Activated T-cell treated with anti-CD3 and anti-CD28 coated beads for 1 hour (primary cell): Measurements from ENCODE around the gene TMEM62.

Experiments
- DNase-seq: peaks from one replicate; pipeline ENCODE4 v3.0.0-alpha.2; 2020; ENCODE audit warnings: low read depth

TMEM62 gene

DNA sequence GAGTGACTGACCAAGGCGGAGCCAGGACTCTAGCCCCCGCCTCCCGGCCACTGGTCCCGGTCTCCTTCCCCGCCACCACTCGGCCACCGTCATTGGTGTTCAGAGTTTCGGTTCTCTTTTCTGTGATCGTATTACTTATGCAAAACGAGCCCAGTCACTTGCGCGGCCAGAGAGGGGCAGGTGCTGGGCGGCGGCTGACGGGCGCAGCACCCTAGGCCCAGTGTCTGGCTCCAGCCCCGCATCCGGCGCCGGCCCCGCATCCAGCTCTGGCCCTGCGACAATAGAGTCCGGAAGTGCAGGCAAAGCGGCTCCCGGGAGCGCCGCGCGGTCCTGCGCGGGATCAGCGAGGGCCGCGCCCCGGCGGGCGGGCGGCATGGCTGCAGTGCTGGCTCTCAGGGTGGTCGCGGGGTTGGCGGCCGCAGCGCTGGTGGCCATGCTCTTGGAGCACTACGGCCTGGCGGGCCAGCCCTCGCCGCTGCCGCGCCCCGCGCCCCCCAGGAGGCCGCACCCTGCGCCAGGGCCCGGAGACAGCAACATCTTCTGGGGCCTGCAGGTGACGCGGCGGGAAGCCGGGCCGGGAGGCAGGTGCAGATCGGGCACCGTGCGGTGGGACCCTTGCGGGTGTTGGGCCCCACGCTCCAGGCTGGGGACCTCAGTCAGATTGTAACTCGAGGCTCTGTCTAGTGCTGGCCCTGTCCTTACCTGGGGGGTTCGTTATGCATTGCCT, at the start of gene TMEM62:
TSS of gene TMEM62 (plus strand) at position 157 of the 727 bp plus-strand sequence. CDS start at position 374, 217 bp downstream.
- peak; percentile 43 for DNase-seq

GRCh38 chr15:43085921-43086320, 47.5 kb upstream of the TMEM62 start:
- no peak for DNase-seq

GRCh38 chr15:43086551-43086950, 46.8 kb upstream of the TMEM62 start:
- DNase-seq, result no peak

- DNase-seq, result no peak
These were observed 41.5 kb upstream of the TMEM62 start for GRCh38 chr15:43091859-43092258.

DNA sequence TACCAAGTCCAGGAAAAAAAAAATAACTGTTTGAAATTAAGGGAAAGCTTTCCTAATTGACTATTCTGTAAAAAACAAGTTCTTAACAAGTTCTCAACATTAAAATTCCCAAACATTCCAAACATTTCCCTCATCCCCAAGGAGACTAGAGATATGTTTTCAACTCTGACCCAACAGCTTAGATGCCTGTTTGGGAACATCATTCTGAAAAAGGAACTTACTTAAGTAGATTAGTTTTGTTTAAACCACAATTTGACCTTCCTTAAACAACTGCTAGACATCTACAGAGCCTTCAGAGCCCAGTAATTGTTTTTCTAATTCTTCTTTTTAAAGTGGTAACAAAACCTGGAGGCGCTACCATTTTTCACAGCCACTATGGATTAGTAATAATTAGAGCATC, 40.4 kb upstream of the TMEM62 start:
- DNase-seq, result no peak

DNA sequence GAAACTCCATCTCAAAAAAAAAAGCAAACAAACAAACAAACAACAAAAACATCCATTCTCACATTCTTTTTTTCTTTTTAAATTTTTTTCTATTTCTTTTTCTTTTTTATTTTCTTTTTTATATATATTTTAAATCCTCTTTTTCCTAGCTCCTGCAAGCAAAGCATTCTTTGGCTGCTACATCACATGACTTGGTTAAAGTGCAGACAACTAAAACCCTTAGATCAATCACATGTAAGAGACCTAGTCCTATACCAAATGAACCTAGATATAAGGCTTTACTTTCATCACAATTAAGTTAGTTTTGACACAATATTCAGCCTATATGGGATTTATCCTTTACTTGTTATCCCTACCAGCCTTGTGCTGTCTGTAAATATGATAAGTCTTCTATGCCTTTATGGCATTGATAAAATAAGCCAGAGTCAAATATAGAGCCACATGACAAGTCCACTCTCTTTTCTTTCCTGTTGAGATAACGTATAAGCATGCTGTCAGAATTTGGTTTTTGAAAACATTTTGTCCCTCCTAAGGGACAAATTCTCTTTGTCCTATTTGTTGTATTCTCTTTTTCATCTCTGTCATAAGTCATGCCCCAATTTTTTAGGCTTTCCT, 38.9 kb upstream of the TMEM62 start:
- no peak for DNase-seq

DNA sequence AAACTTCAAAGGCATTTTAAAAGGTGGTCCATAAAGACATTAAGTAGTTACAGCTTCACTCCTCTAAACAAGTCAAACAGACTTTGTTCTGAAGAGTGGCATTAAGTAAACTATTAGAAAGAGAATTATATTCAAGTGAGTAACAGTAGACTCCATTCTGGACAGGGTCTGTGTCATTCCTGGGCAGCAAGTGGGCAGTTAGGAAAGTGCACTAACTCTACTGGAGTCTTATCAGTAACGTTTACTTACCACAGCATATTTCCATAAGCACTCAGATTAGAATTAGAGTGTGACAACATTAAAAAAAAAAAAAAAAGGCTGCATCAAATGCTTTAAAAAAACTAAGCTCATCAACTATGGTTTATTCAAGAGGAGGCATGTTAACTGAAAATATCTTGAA, 38.1 kb upstream of the TMEM62 start:
- no peak for DNase-seq

GRCh38 chr15:43095708-43096347, 37.6 kb upstream of the TMEM62 start:
- no peak for DNase-seq

GRCh38 chr15:43096411-43096810, 37.0 kb upstream of the TMEM62 start:
- no peak for DNase-seq

GRCh38 chr15:43099105-43099845, 34.1 kb upstream of the TMEM62 start:
- no peak for DNase-seq

- no peak for DNase-seq
These were observed 32.4 kb upstream of the TMEM62 start for GRCh38 chr15:43100971-43101370.

GRCh38 chr15:43102187-43102586, 31.2 kb upstream of the TMEM62 start:
- DNase-seq, result no peak

GRCh38 chr15:43103907-43104306, 29.5 kb upstream of the TMEM62 start:
- no peak for DNase-seq

DNA sequence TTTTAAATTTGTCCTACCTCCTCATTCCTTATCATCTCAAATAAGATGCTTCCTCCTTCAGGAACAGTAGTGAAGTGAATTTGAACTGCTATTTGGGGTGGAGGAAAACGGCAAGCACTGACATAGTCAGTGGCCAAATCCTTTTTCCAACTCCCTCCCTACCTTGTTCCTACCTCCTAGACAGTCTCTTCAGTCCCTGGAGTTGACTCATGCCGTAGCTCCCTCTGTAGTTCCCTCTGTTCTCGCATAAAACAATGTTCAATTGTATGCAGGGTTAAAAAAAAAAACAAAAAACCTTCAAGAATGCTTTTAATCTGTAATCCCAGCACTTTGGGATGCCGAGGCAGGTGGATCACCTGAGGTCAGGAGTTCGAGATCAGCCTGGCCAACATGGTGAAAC, 29.0 kb upstream of the TMEM62 start:
- DNase-seq, result no peak

DNA sequence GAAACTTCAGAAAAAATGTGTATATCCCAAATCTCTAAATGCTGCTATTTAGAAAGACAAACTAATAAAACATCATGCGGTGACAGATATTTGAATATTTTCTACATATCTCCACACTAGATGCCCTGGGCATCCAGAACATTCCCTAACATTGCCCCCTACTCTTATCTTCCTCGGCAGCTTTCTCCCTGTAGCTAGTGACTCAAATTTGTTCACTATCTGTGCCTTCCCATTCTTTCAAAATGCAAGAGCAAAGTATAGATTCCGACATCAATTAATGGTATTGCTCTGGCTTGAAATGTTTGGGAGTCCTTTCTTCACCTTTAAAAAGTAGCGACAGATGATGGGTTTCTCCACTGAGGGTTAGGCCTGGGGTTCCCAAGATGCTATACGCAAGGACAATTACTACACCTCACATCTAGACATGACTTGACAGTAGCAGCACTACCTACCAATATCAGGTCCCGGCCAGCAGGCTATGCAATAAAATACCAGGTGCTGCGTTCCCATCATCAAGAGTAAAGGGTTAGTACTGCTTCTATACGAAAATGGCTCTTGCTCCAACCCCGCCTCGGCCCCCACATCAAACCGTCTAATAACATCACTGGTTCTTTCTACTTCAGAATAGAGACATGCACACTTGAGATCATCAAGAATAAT, 28.2 kb upstream of the TMEM62 start:
- peak; percentile 8 for DNase-seq

GRCh38 chr15:43105778-43106485, 27.5 kb upstream of the TMEM62 start, which contains the start of gene UBR1:
UBR1 (minus strand) TSS chr15:43106038; CDS start chr15:43106022, 16 bp downstream.
- peak; percentile 78 for DNase-seq

DNA sequence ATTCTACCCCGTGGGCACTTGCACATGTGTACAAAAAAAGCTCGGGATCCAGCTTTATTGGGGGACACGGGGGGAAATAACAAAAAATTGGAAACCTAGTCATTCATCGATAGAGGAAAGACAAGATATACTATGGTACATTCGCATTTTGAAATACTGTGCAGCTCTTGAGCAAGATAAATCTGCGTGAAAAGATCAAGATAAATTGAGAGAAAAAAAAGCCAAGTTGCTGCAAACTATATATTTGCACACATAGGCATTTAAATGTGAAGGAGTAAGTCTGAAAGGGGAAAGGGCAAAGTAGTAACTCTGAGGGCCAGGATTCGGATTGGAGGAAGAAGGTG, 26.9 kb upstream of the TMEM62 start:
- no peak for DNase-seq

GRCh38 chr15:43107751-43108150, 25.6 kb upstream of the TMEM62 start:
- DNase-seq, result no peak

- DNase-seq, result no peak
These were observed 22.0 kb upstream of the TMEM62 start for GRCh38 chr15:43111354-43111753.

DNA sequence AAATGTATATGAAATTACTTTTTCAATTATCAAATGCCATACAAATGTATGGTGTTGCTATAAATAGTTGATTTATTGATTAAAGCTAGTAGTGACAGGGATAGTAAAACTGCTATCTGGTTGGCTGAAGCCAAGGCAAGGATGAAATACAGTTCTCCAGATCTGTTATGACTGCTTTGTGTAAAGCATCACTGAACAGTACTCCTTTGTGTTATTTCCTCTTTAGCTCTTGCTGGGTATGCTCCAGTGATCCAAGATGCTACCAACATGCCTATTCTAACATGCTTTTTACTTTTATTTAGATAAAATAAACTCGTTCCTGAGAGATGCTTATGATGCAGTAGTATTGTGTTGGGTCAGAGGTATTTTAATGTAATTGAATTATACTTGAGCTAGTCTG, 15.1 kb upstream of the TMEM62 start:
- DNase-seq, result no peak

- no peak for DNase-seq
These were observed 14.6 kb upstream of the TMEM62 start for GRCh38 chr15:43118829-43119228.
